GM10248 (cell line): Measurements from ENCODE around the gene GAN.

Source experiments
- CTCF ChIA-PET: fragments of 300-600 bp; sonication (Branson Sonifier 250); formaldehyde crosslinking; extraction: SDS; loops from one replicate; lab custom pipeline; 2021; ENCODE audit warnings: antibody characterized with exemption; lab: Yijun Ruan, JAX
- POLR2A ChIA-PET: fragments of 350-650 bp; sonication (Branson Sonifier 250); formaldehyde crosslinking; extraction: SDS; loops from one replicate; lab custom pipeline; 2020; ENCODE audit warnings: antibody characterized with exemption; lab: Yijun Ruan, JAX
- DNase-seq: peaks from one replicate; pipeline ENCODE4 v3.0.0; 2012; ENCODE audit errors: extremely low spot score
- TF ChIP-seq, protein P1 (sequence below): IDR thresholded peaks from 2 replicates; pipeline ENCODE4 v1.5.1; 2012; ENCODE audit warnings: mild to moderate bottlenecking, low read depth; ENCODE audit errors: extremely low read depth, missing control alignments, control extremely low read depth

The GAN gene

DNA sequence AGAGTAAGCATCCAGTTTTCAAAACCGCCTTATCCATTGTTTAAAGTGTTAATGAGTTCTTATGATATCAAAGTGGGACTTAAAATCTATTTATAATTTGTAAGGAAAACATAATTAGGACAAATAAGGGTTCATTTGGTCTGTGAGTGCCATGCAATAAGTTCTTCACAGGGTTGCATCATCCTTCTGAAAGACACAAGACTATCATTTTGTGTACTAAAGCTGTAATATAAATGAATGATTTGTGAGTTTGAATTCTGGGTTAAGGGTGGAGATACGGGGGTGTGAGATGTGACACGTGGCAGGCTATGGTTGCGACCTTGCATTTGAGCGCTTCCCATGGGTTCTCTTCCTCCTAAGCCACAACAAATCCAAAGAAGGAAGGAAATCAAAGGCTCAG, 6.8 kb downstream of the GAN start:
- POLR2A ChIA-PET, result no interaction called here
- TF ChIP-seq, protein P1, sequence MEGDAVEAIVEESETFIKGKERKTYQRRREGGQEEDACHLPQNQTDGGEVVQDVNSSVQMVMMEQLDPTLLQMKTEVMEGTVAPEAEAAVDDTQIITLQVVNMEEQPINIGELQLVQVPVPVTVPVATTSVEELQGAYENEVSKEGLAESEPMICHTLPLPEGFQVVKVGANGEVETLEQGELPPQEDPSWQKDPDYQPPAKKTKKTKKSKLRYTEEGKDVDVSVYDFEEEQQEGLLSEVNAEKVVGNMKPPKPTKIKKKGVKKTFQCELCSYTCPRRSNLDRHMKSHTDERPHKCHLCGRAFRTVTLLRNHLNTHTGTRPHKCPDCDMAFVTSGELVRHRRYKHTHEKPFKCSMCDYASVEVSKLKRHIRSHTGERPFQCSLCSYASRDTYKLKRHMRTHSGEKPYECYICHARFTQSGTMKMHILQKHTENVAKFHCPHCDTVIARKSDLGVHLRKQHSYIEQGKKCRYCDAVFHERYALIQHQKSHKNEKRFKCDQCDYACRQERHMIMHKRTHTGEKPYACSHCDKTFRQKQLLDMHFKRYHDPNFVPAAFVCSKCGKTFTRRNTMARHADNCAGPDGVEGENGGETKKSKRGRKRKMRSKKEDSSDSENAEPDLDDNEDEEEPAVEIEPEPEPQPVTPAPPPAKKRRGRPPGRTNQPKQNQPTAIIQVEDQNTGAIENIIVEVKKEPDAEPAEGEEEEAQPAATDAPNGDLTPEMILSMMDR, result no peak
- DNase-seq, result no peak
- CTCF ChIA-PET, result no interaction called here

DNA sequence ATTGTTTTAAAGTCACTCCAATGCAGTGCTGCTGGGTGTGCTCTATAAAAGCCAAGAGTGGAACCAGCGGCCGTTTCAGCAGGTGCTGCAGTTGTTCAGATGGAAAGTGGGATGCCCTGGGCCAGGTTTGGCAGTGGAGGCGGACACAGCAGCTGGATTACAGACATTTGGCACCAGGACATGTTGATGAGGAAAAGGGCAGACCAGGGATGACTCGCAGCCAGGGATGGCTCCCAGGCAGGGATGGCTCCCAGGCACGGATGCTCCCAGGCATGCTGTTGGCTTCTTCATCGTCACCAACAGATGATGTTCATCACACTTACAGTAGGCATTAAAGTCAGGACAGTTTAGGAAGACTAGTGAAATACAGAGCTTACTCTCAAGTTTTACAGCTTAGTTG, 10.0 kb downstream of the GAN start:
- ChIA-PET POLR2A (no interaction called here), CTCF (interaction anchor here (1.0 kb wide), 1 partner anchor 10 kb away, joined by 3 read pairs; the partner anchor contains the start of gene GAN)
- DNase-seq, result no peak
- TF ChIP-seq, protein P1, result no peak

DNA sequence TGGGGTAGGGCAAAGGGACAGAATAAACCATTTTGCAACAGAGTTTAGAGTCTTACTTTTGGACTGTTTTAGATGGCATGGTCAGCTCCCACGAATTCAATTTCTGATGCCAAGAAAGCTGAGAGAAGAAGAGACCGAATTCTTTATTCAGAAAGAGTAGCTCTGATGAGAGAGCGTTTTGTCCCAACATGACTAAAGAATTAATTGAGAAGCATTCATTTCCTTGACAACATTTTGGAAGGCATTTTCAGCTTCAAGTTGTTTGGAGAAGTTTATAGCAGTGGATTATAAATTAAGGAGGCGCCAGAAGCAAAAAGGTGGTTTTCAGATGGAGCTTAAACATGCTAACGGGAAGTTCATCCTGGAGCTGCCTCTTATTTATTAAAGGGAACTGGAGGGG, 12.2 kb downstream of the GAN start:
- ChIA-PET CTCF (interaction anchor here (1.1 kb wide), 1 partner anchor 13 kb away, joined by 4 read pairs; the partner anchor contains the start of gene GAN), POLR2A (no interaction called here)
- no peak for DNase-seq
- TF ChIP-seq, protein P1, result no peak

DNA sequence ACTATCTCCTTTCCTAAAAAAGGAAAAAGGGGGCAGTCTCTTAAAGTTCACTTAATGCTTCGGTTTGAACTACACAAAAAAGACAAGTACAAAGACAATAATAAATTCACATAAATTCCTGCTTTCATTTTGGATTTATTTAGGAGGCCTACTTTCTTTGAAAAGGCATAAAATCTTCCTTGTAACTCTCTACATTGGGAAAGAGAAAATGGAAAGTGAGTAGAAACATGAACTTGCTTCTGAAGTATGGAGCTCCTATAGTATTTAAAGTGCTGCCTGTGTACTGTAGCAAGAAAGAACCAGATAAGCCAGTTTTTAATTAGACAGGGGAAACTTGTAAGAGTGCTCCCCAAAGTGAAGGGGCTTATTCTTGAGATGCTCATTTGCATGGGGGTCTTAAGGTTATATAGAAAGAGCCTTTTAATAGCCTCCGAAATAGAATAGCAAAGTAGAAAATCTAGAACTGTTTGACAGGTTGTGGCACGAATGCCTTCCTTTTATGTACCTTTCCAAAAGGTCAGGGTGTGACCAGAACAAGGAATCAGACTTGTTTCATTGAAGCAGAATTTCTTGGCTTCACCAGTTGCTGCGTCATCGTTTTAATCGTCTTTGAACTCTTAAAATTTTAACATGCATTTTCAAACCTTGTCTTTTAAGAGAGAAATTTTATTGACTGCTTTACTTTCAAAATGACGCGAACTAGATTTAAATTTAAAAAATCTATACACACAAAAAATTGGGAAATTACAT, 12.9 kb downstream of the GAN start:
- CTCF ChIA-PET, result interaction anchor here (1.1 kb wide), 1 partner anchor 13 kb away, joined by 4 read pairs; the partner anchor contains the start of gene GAN
- POLR2A ChIA-PET, result no interaction called here
- no peak for DNase-seq
- TF ChIP-seq, protein P1, result no peak

DNA sequence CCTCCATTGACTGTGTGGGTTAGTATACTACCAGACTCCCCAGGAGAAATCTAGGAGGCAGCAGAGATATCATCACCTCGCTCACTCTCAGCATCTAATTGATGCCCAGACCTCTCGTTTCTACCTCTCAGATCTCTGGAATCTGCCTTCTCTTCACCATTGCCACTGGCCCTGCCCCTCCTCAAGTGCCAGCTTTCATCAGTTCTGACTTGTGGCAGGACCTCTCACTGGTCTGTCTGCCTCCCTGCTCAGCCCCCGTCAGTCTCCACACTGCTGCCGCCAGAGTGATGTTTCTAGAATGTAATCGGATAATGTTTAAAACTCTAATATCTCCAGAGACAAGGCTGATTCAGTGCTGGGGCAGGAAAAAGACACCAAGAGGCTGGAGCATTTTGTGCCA, 15.2 kb downstream of the GAN start:
- TF ChIP-seq, protein P1, result no peak
- POLR2A ChIA-PET, result no interaction called here
- no peak for DNase-seq
- CTCF ChIA-PET, result no interaction called here

DNA sequence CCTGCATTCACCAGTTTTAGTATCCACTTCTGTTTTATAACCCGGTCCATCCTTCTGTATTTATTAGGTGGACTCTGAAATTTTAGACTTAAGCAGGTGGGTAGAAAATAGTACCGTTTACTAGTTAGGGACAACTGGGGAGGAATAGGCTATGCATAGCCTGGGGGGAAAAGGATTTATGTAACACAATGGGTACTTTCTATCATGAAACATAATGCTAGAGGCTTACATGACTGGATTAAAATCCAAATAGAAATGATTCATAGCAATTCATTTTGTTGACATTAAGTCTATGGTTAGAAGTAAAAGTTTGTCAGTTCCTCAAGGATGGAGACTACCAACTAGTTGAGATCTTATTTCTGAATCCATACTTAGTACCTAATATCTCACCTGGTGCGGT, 18.6 kb downstream of the GAN start:
- ChIA-PET CTCF (no interaction called here), POLR2A (no interaction called here)
- TF ChIP-seq, protein P1, result no peak
- no peak for DNase-seq
